NCI-H748 treated with DMSO at 0.1 percent for 48 hours (cell line): ENCODE measurements around the gene RPRD1B.
"Not testable (repeated sequence)": the region's sequence is repeated elsewhere in the genome, so short reads cannot be mapped to it uniquely, and the experiment has no call there.

Experiments
- DNase-seq: peaks from one replicate; lab custom pipeline; 2025; lab: John Stamatoyannopoulos, UW

Gene RPRD1B

GRCh38 chr20:38001173-38001875, 32.2 kb upstream of the RPRD1B start:
- no peak for DNase-seq

- no peak for DNase-seq
These were observed 31.6 kb upstream of the RPRD1B start for GRCh38 chr20:38001981-38002380.

GRCh38 chr20:38002422-38002821, 31.1 kb upstream of the RPRD1B start:
- no peak for DNase-seq

GRCh38 chr20:38004416-38004815, 29.1 kb upstream of the RPRD1B start:
- DNase-seq = no peak

- DNase-seq = no peak
These were observed 27.6 kb upstream of the RPRD1B start for GRCh38 chr20:38005903-38006302.

- no peak for DNase-seq
These were observed 26.0 kb upstream of the RPRD1B start for GRCh38 chr20:38007526-38007925.

- no peak for DNase-seq
These were observed 25.2 kb upstream of the RPRD1B start for GRCh38 chr20:38008233-38008944.

GRCh38 chr20:38009416-38009815, 24.1 kb upstream of the RPRD1B start:
- DNase-seq = not testable (repeated sequence)

GRCh38 chr20:38011696-38012095, 21.9 kb upstream of the RPRD1B start:
- DNase-seq = no peak

- no peak for DNase-seq
These were observed 21.2 kb upstream of the RPRD1B start for GRCh38 chr20:38012332-38012731.

GRCh38 chr20:38013887-38014286, 19.7 kb upstream of the RPRD1B start:
- no peak for DNase-seq

GRCh38 chr20:38017959-38018358, 15.6 kb upstream of the RPRD1B start:
- no peak for DNase-seq

- no peak for DNase-seq
These were observed 15.2 kb upstream of the RPRD1B start for GRCh38 chr20:38018385-38018784.

GRCh38 chr20:38021087-38021772, 12.3 kb upstream of the RPRD1B start:
- DNase-seq = no peak

GRCh38 chr20:38023181-38024001, 10.2 kb upstream of the RPRD1B start:
- DNase-seq = no peak

GRCh38 chr20:38024496-38024895, 9.1 kb upstream of the RPRD1B start:
- no peak for DNase-seq

- DNase-seq = no peak
These were observed 4.1 kb upstream of the RPRD1B start for GRCh38 chr20:38029453-38029852.

GRCh38 chr20:38031957-38032356, 1.6 kb upstream of the RPRD1B start:
- no peak for DNase-seq

GRCh38 chr20:38032585-38033329, 789 bp upstream of the RPRD1B start:
- DNase-seq = no peak

- no peak for DNase-seq
These were observed 633 bp downstream of the RPRD1B start for GRCh38 chr20:38034108-38034649.

GRCh38 chr20:38034961-38035360, 1.4 kb downstream of the RPRD1B start:
- DNase-seq = no peak
